ENCODE results near the gene SIT1.

SIT1 gene

GRCh38 chr9:35618854-35619799 is 31.6 kb downstream of the SIT1 start:
- H4K91ac ChIP-seq (ENCODE audit: low read depth, low read length, poor library complexity) = no peak overlapping the region
- DNase-seq (ENCODE audit: low spot score) = no peak
- WGBS, 2 donors (ENCODE audit: extremely low coverage in 2 of 2, insufficient read length in 2 of 2, insufficient replicate concordance in 1 of 2) = no CpG with 5 or more reads among the region's 17 CpGs

DNA sequence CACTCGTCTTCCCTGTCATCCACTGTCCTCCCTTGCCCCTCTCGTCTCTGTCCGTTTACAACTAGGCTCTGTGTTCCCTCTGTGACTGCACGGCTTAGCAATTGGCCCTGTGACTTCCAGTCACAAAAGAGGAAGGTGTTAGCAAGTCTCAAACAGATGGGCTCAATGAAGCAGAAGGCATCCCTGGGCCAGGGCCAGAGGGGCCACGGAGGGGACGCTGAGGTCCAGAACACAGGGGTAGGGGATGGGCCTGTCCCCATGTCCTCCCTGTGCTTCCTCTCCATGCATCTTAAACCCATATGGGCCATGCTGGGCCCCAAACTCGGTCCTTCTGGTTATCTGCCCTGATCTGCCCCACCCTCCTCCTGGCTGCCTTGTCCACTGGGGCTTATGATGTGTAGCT is 32.4 kb downstream of the SIT1 start, which contains the start of gene CD72:
TSS of gene CD72 (minus strand) at position 89 of the 403 bp plus-strand sequence. CDS start 110 bp downstream, outside the sequence.
- no peak within 1 kb of the TSS for H3K27ac ChIP-seq (replicated peaks; ENCODE audit: low read length)
- H2AFZ ChIP-seq (ENCODE audit: low read length) = peak within 1 kb of the TSS; percentile 71
- no peak within 1 kb of the TSS for H2BK12ac ChIP-seq (ENCODE audit: low read length)
- H2BK5ac ChIP-seq (ENCODE audit: low read length) = no peak within 1 kb of the TSS
- peak within 1 kb of the TSS; percentile 8 to 72 for H3K4me3 ChIP-seq (ENCODE audit: low read length in 2 of 2)
- WGBS, 2 donors (ENCODE audit: extremely low coverage in 2 of 2, insufficient read length in 2 of 2, insufficient replicate concordance in 1 of 2) = no CpG with 5 or more reads among the region's 7 CpGs
- no peak within 1 kb of the TSS for H4K91ac ChIP-seq (ENCODE audit: low read depth, low read length, poor library complexity)
- peak within 1 kb of the TSS; percentile 19 for H4K8ac ChIP-seq (ENCODE audit: low read depth, low read length)
- peak within 1 kb of the TSS; percentile 47 for H3K4me2 ChIP-seq (ENCODE audit: insufficient read depth, low read length, poor library complexity, severe bottlenecking)
- H3K23ac ChIP-seq (ENCODE audit: low read depth, low read length, poor library complexity) = peak within 1 kb of the TSS; percentile 58
- no peak within 1 kb of the TSS for H2BK15ac ChIP-seq (ENCODE audit: low read length)
- DNase-seq (ENCODE audit: low spot score) = no peak
- H2AK5ac ChIP-seq (ENCODE audit: low read depth, low read length) = peak within 1 kb of the TSS; percentile 77
- H3K36me3 ChIP-seq (replicated peaks in 1 of 2; ENCODE audit: control insufficient read depth in 2 of 2, insufficient read depth in 2 of 2, low read length in 2 of 2) = no peaks in the 10 kb centered on the region
- peaks cover 0 to 15% of the 10 kb centered on the region in 2 donors for H3K4me1 ChIP-seq (ENCODE audit: control insufficient read depth in 2 of 2, insufficient read depth in 1 of 2, low read depth in 1 of 2, low read length in 2 of 2)
- H3K9me3 ChIP-seq (replicated peaks in 1 of 2; ENCODE audit: control insufficient read depth in 2 of 2, insufficient read depth in 1 of 2, low read depth in 1 of 2, low read length in 2 of 2) = peaks cover 0 to 7% of the 10 kb centered on the region in 2 donors
- peak within 1 kb of the TSS; percentile 78 for H3K18ac ChIP-seq (ENCODE audit: low read length)
- H3K9ac ChIP-seq (ENCODE audit: low read depth, low read length, poor library complexity) = no peak within 1 kb of the TSS
- H3K79me1 ChIP-seq (ENCODE audit: low read depth, low read length) = no peaks in the 10 kb centered on the region
- H3K27me3 ChIP-seq (ENCODE audit: control insufficient read depth in 3 of 3, insufficient read depth in 3 of 3, low read depth in 1 of 3, low read length in 3 of 3) = peaks cover 7 to 76% (median 34%) of the 10 kb centered on the region in 3 experiments
- no peak within 1 kb of the TSS for H3K4ac ChIP-seq (ENCODE audit: low read length)
- peak within 1 kb of the TSS; percentile 28 for H2BK120ac ChIP-seq (ENCODE audit: low read depth, low read length)
- H3K14ac ChIP-seq (ENCODE audit: low read length) = no peak within 1 kb of the TSS

More at GRCh38 chr9:35618854-35619799, 31.6 kb downstream of the SIT1 start:
- H3K4ac ChIP-seq (ENCODE audit: low read length) = no peak overlapping the region
- H3K4me1 ChIP-seq (ENCODE audit: control insufficient read depth in 2 of 2, insufficient read depth in 1 of 2, low read depth in 1 of 2, low read length in 2 of 2) = peaks cover 0 to 15% of the 10 kb centered on the region in 2 donors
- H3K79me1 ChIP-seq (ENCODE audit: low read depth, low read length) = no peaks in the 10 kb centered on the region
- no peak overlapping the region for H3K23ac ChIP-seq (ENCODE audit: low read depth, low read length, poor library complexity)
- no peak overlapping the region for H3K27ac ChIP-seq (replicated peaks; ENCODE audit: low read length)
- H2BK120ac ChIP-seq (ENCODE audit: low read depth, low read length) = peak overlapping the region; percentile 28
- H3K36me3 ChIP-seq (replicated peaks in 1 of 2; ENCODE audit: control insufficient read depth in 2 of 2, insufficient read depth in 2 of 2, low read length in 2 of 2) = no peaks in the 10 kb centered on the region
- peaks cover 0 to 7% of the 10 kb centered on the region in 2 donors for H3K9me3 ChIP-seq (replicated peaks in 1 of 2; ENCODE audit: control insufficient read depth in 2 of 2, insufficient read depth in 1 of 2, low read depth in 1 of 2, low read length in 2 of 2)
- H3K4me3 ChIP-seq (ENCODE audit: low read length in 2 of 2) = no peak overlapping the region
- H3K27me3 ChIP-seq (ENCODE audit: control insufficient read depth in 3 of 3, insufficient read depth in 3 of 3, low read depth in 1 of 3, low read length in 3 of 3) = peaks cover 7 to 73% (median 34%) of the 10 kb centered on the region in 3 experiments
- no peak overlapping the region for H3K14ac ChIP-seq (ENCODE audit: low read length)
- peak overlapping the region; percentile 36 for H3K18ac ChIP-seq (ENCODE audit: low read length)
- H4K8ac ChIP-seq (ENCODE audit: low read depth, low read length) = peak overlapping the region; percentile 53
- no peak overlapping the region for H3K4me2 ChIP-seq (ENCODE audit: insufficient read depth, low read length, poor library complexity, severe bottlenecking)
- H3K9ac ChIP-seq (ENCODE audit: low read depth, low read length, poor library complexity) = no peak overlapping the region
- H2BK12ac ChIP-seq (ENCODE audit: low read length) = no peak overlapping the region
- no peak overlapping the region for H2BK15ac ChIP-seq (ENCODE audit: low read length)
- H2AFZ ChIP-seq (ENCODE audit: low read length) = no peak overlapping the region
- H2AK5ac ChIP-seq (ENCODE audit: low read depth, low read length) = peak overlapping the region; percentile 64
- no peak overlapping the region for H2BK5ac ChIP-seq (ENCODE audit: low read length)

DNA sequence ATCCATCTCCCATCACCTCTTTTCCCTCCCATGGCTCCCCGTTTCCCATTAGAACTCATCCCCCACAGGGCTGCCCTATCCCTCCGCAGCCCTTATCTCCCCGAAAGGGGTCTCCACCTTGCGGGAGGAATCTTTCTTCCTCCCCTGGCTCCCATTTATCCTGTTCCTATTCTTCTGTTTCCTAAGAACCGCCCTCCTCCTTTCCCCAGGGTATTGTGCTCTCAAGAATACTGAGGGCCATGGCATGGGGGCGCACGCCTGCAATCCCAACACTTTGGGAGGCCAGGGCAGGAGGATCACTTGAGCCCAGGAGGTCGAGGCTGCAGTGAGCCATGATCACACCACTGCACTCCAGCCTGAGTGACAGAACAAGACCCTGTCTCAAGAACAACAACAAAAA is 33.2 kb downstream of the SIT1 start:
- Histone ChIP-seq H4K8ac (ENCODE audit: low read depth, low read length) (no peak overlapping the region), H3K9ac (ENCODE audit: low read depth, low read length, poor library complexity) (no peak overlapping the region), H3K36me3 (replicated peaks in 1 of 2; ENCODE audit: control insufficient read depth in 2 of 2, insufficient read depth in 2 of 2, low read length in 2 of 2) (no peaks in the 10 kb centered on the region), H2BK5ac (ENCODE audit: low read length) (no peak overlapping the region), H3K4me1 (ENCODE audit: control insufficient read depth in 2 of 2, insufficient read depth in 1 of 2, low read depth in 1 of 2, low read length in 2 of 2) (peaks cover 0 to 15% of the 10 kb centered on the region in 2 donors), H3K4me3 (ENCODE audit: low read length in 2 of 2) (no peak overlapping the region), H2BK12ac (ENCODE audit: low read length) (no peak overlapping the region), H3K27ac (replicated peaks; ENCODE audit: low read length) (no peak overlapping the region), H3K79me1 (ENCODE audit: low read depth, low read length) (no peaks in the 10 kb centered on the region), H3K9me3 (replicated peaks in 1 of 2; ENCODE audit: control insufficient read depth in 2 of 2, insufficient read depth in 1 of 2, low read depth in 1 of 2, low read length in 2 of 2) (peaks cover 0 to 7% of the 10 kb centered on the region in 2 donors), H3K18ac (ENCODE audit: low read length) (no peak overlapping the region), H2AFZ (ENCODE audit: low read length) (peak overlapping the region; percentile 71), H2BK120ac (ENCODE audit: low read depth, low read length) (no peak overlapping the region), H3K4me2 (ENCODE audit: insufficient read depth, low read length, poor library complexity, severe bottlenecking) (no peak overlapping the region), H3K27me3 (ENCODE audit: control insufficient read depth in 3 of 3, insufficient read depth in 3 of 3, low read depth in 1 of 3, low read length in 3 of 3) (peaks cover 7 to 82% (median 34%) of the 10 kb centered on the region in 3 experiments), H4K91ac (ENCODE audit: low read depth, low read length, poor library complexity) (no peak overlapping the region), H3K23ac (ENCODE audit: low read depth, low read length, poor library complexity) (no peak overlapping the region), H2BK15ac (ENCODE audit: low read length) (no peak overlapping the region), H3K14ac (ENCODE audit: low read length) (no peak overlapping the region), H3K4ac (ENCODE audit: low read length) (no peak overlapping the region), H2AK5ac (ENCODE audit: low read depth, low read length) (no peak overlapping the region)
- no CpG with 5 or more reads among the region's 8 CpGs for WGBS, 2 donors (ENCODE audit: extremely low coverage in 2 of 2, insufficient read length in 2 of 2, insufficient replicate concordance in 1 of 2)
- DNase-seq (ENCODE audit: low spot score) = no peak

Data from neuronal stem cell (in vitro differentiated cells).